Ovary (tissue), 9 donors: ENCODE data around the gene NDOR1. TPM values are rescaled to one million over a fixed set of nuclear protein-coding genes. Genes with fewer than 3 reads are reported as not detected.

Experiments used
- DNase-seq, 5 donors: peaks; one replicate each; pipeline ENCODE4 v3.0.0-alpha.2; 2019 to 2020
- H3K27ac ChIP-seq, 2 donors: fragments of 200-600 bp; one replicate each; pipeline versions ENCODE4 v1.5.1 to v1.8.0; 2019 to 2022
- H3K27me3 ChIP-seq: fragments of 200-600 bp; one replicate; pipeline ENCODE4 v1.8.0; 2022
- H3K36me3 ChIP-seq: fragments of 200-600 bp; sonication (generic); one replicate; pipeline ENCODE4 v1.5.1; 2019
- H3K4me1 ChIP-seq: one replicate; pipeline ENCODE4 v1.8.1; 2013; ENCODE audit warnings: mild to moderate bottlenecking, moderate library complexity; ENCODE audit not compliant: insufficient read depth
- H3K4me3 ChIP-seq: fragments of 200-600 bp; sonication (generic); one replicate; pipeline ENCODE4 v1.5.1; 2017
- H3K9me3 ChIP-seq, 2 donors: fragments of 200-600 bp in 1 of 2; sonication (generic) in 1 of 2; one replicate each; pipeline versions ENCODE4 v1.5.1 to v1.8.1; 2013 to 2019; ENCODE audit warnings: mild to moderate bottlenecking in 1 of 2, moderate library complexity in 1 of 2
- EP300 ChIP-seq: sonication (generic); formaldehyde crosslinking; IDR thresholded peaks from one replicate; pipeline ENCODE4 v1.6.1; 2017; ENCODE audit warnings: antibody characterized with exemption
- POLR2A ChIP-seq: fragments of 450-650 bp; IDR thresholded peaks from one replicate; pipeline ENCODE4 v1.6.1; 2017; ENCODE audit warnings: antibody characterized with exemption, mild to moderate bottlenecking, moderate library complexity
- WGBS, 3 donors: extraction: QIAGEN DNeasy Blood & Tissue Kit in 1 of 3; methylation state at CpG; one replicate each; pipeline versions ENCODE4 v1.1.5 to v1.1.7; 2013 to 2017; 5-methylcytosine and 5-hydroxymethylcytosine counted together
- intact Hi-C, 4 donors: fragments of 100-400 bp; cut with DNase I; formaldehyde crosslinking; loops; one replicate each; pipeline versions ENCODE4 v1.11.0 to v1.15.1; 2022 to 2023
- polyA plus RNA-seq, 2 donors: library from polyadenylated mRNA; stranded (reverse); fragments of 200-250 nt in 1 of 2; fragments of 350-450 nt in 1 of 2; fragmentation: Illumina TruSeq in 1 of 2; extraction: RNeasy Lipid Tissue Mini Kit (QIAGEN cat#74804) in 1 of 2; gene quantifications; one replicate each; pipeline ENCODE4 v1.2.3, GENCODE V29; 2013 to 2014
- total RNA-seq, 7 donors: library from RNA; depleted of rRNA in 2 of 7; stranded (reverse); fragments of >200 nt in 2 of 7; fragmentation: NEBNext Ultra II Directional in 3 of 7; extraction: Animal tissue kit (Norgen Biotek cat#: 25700) in 3 of 7; gene quantifications; one replicate each; pipeline versions ENCODE4 v1.1.0 to v1.2.4, GENCODE V29; 2016 to 2023
- TF ChIP-seq, protein P1 (sequence below), 3 donors: fragments of 450-650 bp in 2 of 3; fragments of 200-600 bp in 1 of 3; IDR thresholded peaks; one replicate each; pipeline versions ENCODE4 v1.5.1 to v1.8.0; 2016 to 2022; ENCODE audit warnings: antibody characterized with exemption in 3 of 3, mild to moderate bottlenecking in 1 of 3
- donor health status: DM: no; HTN: no; CAD: no; lungs with moderate emphysema.
- donor health status: DM: no; HTN: no; CAD: no.
- donor health status: Bipolar disorder and iron deficiency.
- donor health status: DM: yes; HTN: yes; CAD: no.
- donor health status: DM: no; HTN: no; CAD: no.
- donor health status: DM: yes; HTN: yes; CAD: no.

NDOR1 gene
- total and polyA plus RNA-seq, 9 donors, result 1.1 to 15.2 (median 9.0) TPM

DNA sequence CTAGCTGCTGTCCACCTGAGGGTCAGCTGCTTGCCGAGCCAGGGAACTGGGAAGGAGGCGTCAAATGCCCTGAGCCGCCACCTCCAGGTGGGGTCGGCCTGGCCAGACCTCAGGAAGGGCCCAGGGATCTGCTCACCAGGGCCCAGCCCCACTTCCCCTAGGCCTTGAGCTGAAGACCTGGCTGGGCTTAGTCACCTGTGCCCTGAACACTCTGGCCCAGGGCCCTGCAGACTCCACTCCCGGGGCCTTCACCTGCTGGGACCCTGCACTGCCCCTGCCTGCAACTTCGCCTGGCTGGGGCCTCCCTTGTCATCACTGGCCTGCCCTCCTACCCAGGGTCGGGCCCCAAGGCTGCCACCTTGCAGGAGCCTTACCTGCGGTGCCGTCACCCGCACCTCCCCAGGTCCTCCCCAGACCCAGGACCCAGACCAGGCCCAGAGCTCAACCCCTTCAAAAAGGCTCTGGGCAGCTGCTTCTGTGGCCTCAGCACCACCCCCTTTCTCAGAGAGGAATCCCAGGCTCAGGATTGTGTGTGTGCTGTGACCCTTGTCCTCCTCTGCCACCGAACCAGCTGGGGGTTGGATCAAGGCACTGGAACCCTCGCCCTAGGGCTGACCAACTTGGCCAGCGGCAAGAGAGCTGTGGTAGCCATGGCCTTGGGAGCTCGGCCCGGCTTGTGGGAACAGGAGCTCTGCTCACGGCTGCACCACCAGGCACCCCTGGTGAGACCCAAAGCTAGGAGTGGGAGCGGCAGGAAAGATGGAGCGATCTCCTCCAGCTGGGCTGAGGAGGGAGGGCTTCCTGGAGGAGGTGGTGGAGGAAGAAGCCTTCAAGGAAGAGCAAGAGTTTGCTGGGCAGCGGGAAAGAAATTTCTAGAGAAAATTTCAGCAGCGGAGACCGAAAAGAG is 48.5 kb downstream of the NDOR1 start:
- TF ChIP-seq EP300, result no peak
- TF ChIP-seq, protein P1, sequence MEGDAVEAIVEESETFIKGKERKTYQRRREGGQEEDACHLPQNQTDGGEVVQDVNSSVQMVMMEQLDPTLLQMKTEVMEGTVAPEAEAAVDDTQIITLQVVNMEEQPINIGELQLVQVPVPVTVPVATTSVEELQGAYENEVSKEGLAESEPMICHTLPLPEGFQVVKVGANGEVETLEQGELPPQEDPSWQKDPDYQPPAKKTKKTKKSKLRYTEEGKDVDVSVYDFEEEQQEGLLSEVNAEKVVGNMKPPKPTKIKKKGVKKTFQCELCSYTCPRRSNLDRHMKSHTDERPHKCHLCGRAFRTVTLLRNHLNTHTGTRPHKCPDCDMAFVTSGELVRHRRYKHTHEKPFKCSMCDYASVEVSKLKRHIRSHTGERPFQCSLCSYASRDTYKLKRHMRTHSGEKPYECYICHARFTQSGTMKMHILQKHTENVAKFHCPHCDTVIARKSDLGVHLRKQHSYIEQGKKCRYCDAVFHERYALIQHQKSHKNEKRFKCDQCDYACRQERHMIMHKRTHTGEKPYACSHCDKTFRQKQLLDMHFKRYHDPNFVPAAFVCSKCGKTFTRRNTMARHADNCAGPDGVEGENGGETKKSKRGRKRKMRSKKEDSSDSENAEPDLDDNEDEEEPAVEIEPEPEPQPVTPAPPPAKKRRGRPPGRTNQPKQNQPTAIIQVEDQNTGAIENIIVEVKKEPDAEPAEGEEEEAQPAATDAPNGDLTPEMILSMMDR (IDR thresholded peaks at IDR 0.05), result no peak
- no peak overlapping the region for H3K27ac ChIP-seq
- intact Hi-C loops, result no loop called here
- H3K36me3 ChIP-seq, result no peaks in the 10 kb centered on the region
- H3K4me1 ChIP-seq, result peaks cover 15% of the 10 kb centered on the region
- no peaks in the 10 kb centered on the region for H3K9me3 ChIP-seq
- no peak for DNase-seq
- H3K4me3 ChIP-seq, result peak overlapping the region; percentile 71
- no peaks in the 10 kb centered on the region for H3K27me3 ChIP-seq
- 44 to 49% (median 44%) methylated on average over 20 to 21 of the region's 21 CpGs for WGBS, 3 donors

DNA sequence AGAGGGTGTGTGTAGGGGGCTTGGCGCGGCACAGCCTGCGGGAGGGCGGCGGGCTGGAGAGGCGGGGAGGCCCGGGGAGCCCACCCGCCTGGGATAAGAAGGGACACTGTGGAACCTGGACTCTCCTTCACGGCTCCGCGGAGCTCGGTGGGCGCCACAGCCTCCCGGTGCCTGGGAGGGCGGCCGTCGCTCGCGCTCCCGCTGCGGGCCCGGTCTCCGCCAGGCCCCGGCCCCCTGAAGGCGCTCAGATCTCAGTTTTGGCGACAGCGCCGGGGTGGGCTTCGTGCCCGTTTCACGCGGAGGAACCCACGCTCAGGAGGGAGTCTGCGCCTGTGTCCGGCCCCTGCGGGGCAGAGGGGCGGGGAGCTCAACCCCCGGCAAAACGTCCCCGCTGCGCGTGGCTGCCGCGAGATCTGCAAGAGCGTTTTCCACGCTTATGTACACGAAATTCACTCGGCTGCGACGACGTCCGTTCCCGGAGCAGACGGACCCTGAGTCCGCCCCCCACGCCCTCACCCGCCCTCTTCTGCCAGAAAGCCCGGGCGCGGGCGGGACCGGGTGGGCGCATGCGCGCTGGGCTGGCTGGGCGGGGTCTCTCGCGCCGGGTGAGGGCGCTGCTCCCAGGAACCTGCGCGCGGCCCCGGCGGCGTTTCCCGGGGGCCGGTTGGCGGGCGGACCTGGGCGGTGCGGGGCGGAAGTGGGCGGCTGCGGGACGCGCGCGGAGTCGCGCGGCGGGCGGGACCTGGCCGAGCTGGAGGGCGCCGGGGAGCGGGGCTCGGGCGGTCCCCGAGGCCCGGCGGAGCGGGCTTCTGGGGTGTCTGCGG is 49.3 kb downstream of the NDOR1 start, which contains the start of gene NELFB:
Gene NELFB, plus strand, starts transcription at position 704 of the 824 bp plus-strand sequence.
- WGBS, 3 donors, result 0 to 1% (median 1%) methylated on average over 81 to 105 of the region's 105 CpGs
- intact Hi-C loops, result no loop called here
- peak; percentile 32 for TF ChIP-seq POLR2A
- TF ChIP-seq, protein P1 (IDR thresholded peaks at IDR 0.05), result peak in 1 of 3 donors; percentile 36
- TF ChIP-seq EP300, result no peak
- Histone ChIP-seq H3K27me3 (no peaks in the 10 kb centered on the region), H3K4me1 (peaks cover 15% of the 10 kb centered on the region), H3K36me3 (no peaks in the 10 kb centered on the region), H3K27ac (peak within 1 kb of the TSS; percentile 11 to 44), H3K9me3 (no peaks in the 10 kb centered on the region), H3K4me3 (peak within 1 kb of the TSS; percentile 71)
- peak; percentile 93 to 97 (median 96) for DNase-seq

DNA sequence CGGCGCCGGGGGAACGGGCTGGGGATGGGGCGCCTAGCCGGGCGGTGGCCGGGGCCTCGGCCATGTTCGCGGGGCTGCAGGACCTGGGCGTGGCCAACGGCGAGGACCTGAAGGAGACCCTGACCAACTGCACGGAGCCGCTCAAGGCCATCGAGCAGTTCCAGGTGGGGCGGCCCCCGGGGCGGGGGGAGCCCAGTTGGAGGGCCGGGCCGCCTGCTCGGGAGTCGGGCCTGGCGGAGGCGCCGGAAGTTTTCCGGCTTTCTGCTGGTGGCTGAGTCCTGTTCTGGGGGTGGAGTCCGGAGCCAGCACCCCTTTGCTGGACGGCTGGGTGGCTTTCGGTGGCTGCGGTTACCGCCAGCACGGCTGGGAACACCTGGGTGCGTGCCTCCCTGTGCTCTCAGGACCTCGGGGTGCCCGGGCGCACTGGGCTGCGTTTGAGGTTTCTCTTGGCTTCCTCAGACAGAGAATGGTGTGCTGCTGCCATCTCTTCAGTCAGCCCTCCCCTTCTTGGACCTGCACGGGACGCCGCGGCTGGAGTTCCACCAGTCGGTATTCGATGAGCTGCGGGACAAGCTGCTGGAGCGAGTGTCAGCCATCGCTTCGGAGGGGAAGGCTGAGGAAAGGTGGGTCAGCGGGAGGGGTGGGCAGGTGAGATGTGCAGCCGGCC is 50.1 kb downstream of the NDOR1 start:
- WGBS, 3 donors, result 1 to 5% (median 1%) methylated on average over 38 to 51 of the region's 51 CpGs
- intact Hi-C loops, result no loop called here
- Histone ChIP-seq H3K36me3 (no peaks in the 10 kb centered on the region), H3K4me1 (peaks cover 15% of the 10 kb centered on the region), H3K9me3 (no peaks in the 10 kb centered on the region), H3K27me3 (no peaks in the 10 kb centered on the region), H3K4me3 (peak overlapping the region; percentile 71), H3K27ac (peak overlapping the region; percentile 11 to 44)
- TF ChIP-seq POLR2A (no peak), EP300 (no peak)
- TF ChIP-seq, protein P1 (IDR thresholded peaks at IDR 0.05), result no peak
- DNase-seq, result peak in 1 of 5 donors; percentile 68

DNA sequence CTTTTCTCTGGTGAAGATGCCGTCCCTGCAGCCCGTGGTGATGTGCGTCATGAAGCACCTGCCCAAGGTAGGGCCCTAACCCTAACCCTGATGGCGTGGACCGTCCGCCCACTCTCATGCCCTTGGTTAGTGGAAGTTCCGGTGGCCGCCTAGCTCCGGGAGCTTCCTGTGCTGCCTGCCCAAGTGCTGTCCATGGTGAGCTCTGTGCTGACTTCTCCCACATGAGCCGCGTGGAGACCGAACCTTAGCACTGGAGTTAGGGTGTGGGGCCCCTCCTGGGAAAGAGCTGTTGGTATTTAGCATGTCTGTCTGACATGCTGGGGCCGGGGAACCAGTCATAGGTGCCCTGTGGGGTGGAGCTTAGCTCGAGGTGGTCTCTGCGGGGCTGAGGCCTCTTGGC is 50.9 kb downstream of the NDOR1 start:
- peak overlapping the region; percentile 71 for H3K4me3 ChIP-seq
- H3K4me1 ChIP-seq, result peaks cover 15% of the 10 kb centered on the region
- no peak for DNase-seq
- TF ChIP-seq, protein P1 (IDR thresholded peaks at IDR 0.05), result no peak
- TF ChIP-seq EP300 (no peak), POLR2A (no peak)
- no peaks in the 10 kb centered on the region for H3K9me3 ChIP-seq
- no peaks in the 10 kb centered on the region for H3K27me3 ChIP-seq
- intact Hi-C loops, result no loop called here
- H3K27ac ChIP-seq, result no peak overlapping the region
- no peaks in the 10 kb centered on the region for H3K36me3 ChIP-seq
- WGBS, 3 donors, result 70 to 81% (median 74%) methylated on average over 15 of the region's 15 CpGs
